Esophagus muscularis mucosa (tissue), 3 donors: ENCODE results near the gene TADA2B.
"Not testable (repeated sequence)": the region's sequence is repeated elsewhere in the genome, so short reads cannot be mapped to it uniquely, and the experiment has no call there.

Experiments used
- CTCF ChIP-seq, 3 experiments: fragments of 200-600 bp in 2 of 3; fragments of 450-650 bp in 1 of 3; sonication (generic) in 2 of 3; IDR thresholded peaks; one replicate each; pipeline ENCODE4 v1.5.1; 2017 to 2019; ENCODE audit warnings: antibody characterized with exemption in 3 of 3, mild to moderate bottlenecking in 2 of 3, moderate library complexity in 1 of 3
- POLR2A ChIP-seq: fragments of 450-650 bp; IDR thresholded peaks from one replicate; pipeline ENCODE4 v1.6.1; 2017; ENCODE audit warnings: antibody characterized with exemption, moderate library complexity, mild to moderate bottlenecking, low read depth

- not testable (repeated sequence) for TF ChIP-seq CTCF (IDR thresholded peaks at IDR 0.05); POLR2A
These were observed 36.7 kb downstream of the TADA2B start for GRCh38 chr4:7079909-7080308.
